A673 (cell line): ENCODE measurements around the gene KDM4B. TPM values are rescaled to one million over a fixed set of nuclear protein-coding genes. Genes with fewer than 3 reads are reported as not detected.

Source experiments
- BruUV-seq: library from RNA; stranded (reverse); fragments of 400-500 nt; replicated peaks from 2 replicates; lab custom pipeline; 2021; lab: Mats Ljungman, UMichigan
- CTCF ChIA-PET: fragments of 300-600 bp; sonication (Branson Sonifier 250); formaldehyde crosslinking; loops from one replicate; lab custom pipeline; 2022; ENCODE audit warnings: antibody characterized with exemption; lab: Charles Lee
- POLR2A ChIA-PET: fragments of 300-600 bp; sonication (Branson Sonifier 250); formaldehyde crosslinking; loops from one replicate; lab custom pipeline; 2022; ENCODE audit warnings: antibody characterized with exemption; ENCODE audit not compliant: low non-redundant PET; lab: Charles Lee
- DNase-seq: peaks from one replicate; pipeline ENCODE4 v3.0.0-alpha.2; 2015; ENCODE audit warnings: low spot score
- H3K27ac ChIP-seq: fragments of 200-600 bp; sonication (generic); 2 replicates; pipeline ENCODE4 v1.5.1; 2016; ENCODE audit warnings: mixed run types, low read depth, mild to moderate bottlenecking, mixed read lengths, antibody characterized with exemption, low read length; ENCODE audit not compliant: poor library complexity, severe bottlenecking
- H3K27me3 ChIP-seq: fragments of 200-600 bp; sonication (generic); replicated peaks from 2 replicates; pipeline ENCODE4 v1.6.1; 2017; ENCODE audit warnings: mixed run types, low read depth, mild to moderate bottlenecking, mixed read lengths, antibody characterized with exemption, low read length; ENCODE audit not compliant: insufficient read depth, poor library complexity
- H3K36me3 ChIP-seq: fragments of 200-600 bp; sonication (generic); 2 replicates; pipeline ENCODE4 v1.6.1; 2016; ENCODE audit warnings: mixed run types, mild to moderate bottlenecking, mixed read lengths, antibody characterized with exemption, low read length; ENCODE audit not compliant: insufficient read depth, poor library complexity, severe bottlenecking
- H3K4me1 ChIP-seq: fragments of 200-600 bp; sonication (generic); 2 replicates; pipeline ENCODE4 v1.6.1; 2017; ENCODE audit warnings: mixed run types, mild to moderate bottlenecking, mixed read lengths, antibody characterized with exemption, low read length; ENCODE audit not compliant: insufficient read depth, poor library complexity, severe bottlenecking
- H3K4me3 ChIP-seq: fragments of 200-600 bp; sonication (generic); 2 replicates; pipeline ENCODE4 v1.5.1; 2016; ENCODE audit warnings: low read depth, mixed run types, mild to moderate bottlenecking, mixed read lengths, low read length; ENCODE audit not compliant: poor library complexity, severe bottlenecking
- H3K9me3 ChIP-seq: fragments of 200-600 bp; sonication (generic); 2 replicates; pipeline ENCODE4 v1.6.1; 2016; ENCODE audit warnings: mixed run types, low read depth, mild to moderate bottlenecking, mixed read lengths, antibody characterized with exemption, low read length; ENCODE audit not compliant: poor library complexity, severe bottlenecking
- EZH2 ChIP-seq: fragments of 200-600 bp; sonication (generic); IDR thresholded peaks from 2 replicates; pipeline ENCODE4 v1.6.1; 2017; ENCODE audit warnings: borderline replicate concordance, low read depth, mild to moderate bottlenecking, mixed read lengths, antibody characterized with exemption, low read length; ENCODE audit not compliant: poor library complexity, severe bottlenecking
- intact Hi-C: fragments of 100-400 bp; cut with micrococcal nuclease; formaldehyde crosslinking; loops from one replicate; pipeline ENCODE4 v1.10.0; 2022; ENCODE audit not compliant: unreplicated experiment
- total RNA-seq: library from RNA; stranded (reverse); gene quantifications from 2 replicates; pipeline ENCODE4 v1.2.3, GENCODE V29; 2021
- TF ChIP-seq, protein P1 (sequence below): fragments of 300-800, 200-600 bp; sonication (generic); conservative IDR thresholded peaks from 2 replicates; pipeline ENCODE4 v1.5.1; 2017; ENCODE audit warnings: low read depth, mild to moderate bottlenecking, antibody characterized with exemption, low read length, moderate library complexity, mixed read lengths

The KDM4B gene
- total RNA-seq, 1 experiment from 2014 or later: 30.0 TPM

DNA sequence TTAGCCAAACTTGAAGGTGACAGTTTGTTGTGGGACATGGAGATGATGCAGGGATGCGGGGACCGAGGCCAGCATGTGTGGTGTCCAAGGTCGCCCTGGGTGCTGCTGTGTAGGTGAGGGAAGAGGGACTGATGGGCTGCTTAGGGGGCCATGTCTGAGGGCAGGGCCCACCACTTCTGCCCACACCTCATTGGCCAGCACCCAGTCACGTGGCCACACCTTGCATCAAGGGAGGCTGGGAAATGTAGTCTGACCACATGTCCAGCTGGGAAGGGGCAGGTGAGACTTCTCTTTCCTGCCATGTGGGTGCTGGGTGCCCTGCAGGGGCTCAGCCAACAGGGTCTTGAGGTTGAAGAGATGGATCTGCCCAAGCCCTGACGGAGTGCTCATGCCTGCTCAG is 88.9 kb downstream of the KDM4B start:
- TF ChIP-seq, protein P1, sequence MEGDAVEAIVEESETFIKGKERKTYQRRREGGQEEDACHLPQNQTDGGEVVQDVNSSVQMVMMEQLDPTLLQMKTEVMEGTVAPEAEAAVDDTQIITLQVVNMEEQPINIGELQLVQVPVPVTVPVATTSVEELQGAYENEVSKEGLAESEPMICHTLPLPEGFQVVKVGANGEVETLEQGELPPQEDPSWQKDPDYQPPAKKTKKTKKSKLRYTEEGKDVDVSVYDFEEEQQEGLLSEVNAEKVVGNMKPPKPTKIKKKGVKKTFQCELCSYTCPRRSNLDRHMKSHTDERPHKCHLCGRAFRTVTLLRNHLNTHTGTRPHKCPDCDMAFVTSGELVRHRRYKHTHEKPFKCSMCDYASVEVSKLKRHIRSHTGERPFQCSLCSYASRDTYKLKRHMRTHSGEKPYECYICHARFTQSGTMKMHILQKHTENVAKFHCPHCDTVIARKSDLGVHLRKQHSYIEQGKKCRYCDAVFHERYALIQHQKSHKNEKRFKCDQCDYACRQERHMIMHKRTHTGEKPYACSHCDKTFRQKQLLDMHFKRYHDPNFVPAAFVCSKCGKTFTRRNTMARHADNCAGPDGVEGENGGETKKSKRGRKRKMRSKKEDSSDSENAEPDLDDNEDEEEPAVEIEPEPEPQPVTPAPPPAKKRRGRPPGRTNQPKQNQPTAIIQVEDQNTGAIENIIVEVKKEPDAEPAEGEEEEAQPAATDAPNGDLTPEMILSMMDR: no peak
- no peak for TF ChIP-seq EZH2
- H3K4me1 ChIP-seq: no peaks in the 10 kb centered on the region
- CTCF ChIA-PET: no interaction called here
- no peak for DNase-seq
- intact Hi-C loops: no loop called here
- POLR2A ChIA-PET: no interaction called here
- H3K27ac ChIP-seq: no peak overlapping the region
- H3K27me3 ChIP-seq: no peaks in the 10 kb centered on the region
- H3K36me3 ChIP-seq: peaks cover 3% of the 10 kb centered on the region
- no peak overlapping the region for H3K4me3 ChIP-seq
- BruUV-seq: no TSS peak
- H3K9me3 ChIP-seq: peaks cover 6% of the 10 kb centered on the region

DNA sequence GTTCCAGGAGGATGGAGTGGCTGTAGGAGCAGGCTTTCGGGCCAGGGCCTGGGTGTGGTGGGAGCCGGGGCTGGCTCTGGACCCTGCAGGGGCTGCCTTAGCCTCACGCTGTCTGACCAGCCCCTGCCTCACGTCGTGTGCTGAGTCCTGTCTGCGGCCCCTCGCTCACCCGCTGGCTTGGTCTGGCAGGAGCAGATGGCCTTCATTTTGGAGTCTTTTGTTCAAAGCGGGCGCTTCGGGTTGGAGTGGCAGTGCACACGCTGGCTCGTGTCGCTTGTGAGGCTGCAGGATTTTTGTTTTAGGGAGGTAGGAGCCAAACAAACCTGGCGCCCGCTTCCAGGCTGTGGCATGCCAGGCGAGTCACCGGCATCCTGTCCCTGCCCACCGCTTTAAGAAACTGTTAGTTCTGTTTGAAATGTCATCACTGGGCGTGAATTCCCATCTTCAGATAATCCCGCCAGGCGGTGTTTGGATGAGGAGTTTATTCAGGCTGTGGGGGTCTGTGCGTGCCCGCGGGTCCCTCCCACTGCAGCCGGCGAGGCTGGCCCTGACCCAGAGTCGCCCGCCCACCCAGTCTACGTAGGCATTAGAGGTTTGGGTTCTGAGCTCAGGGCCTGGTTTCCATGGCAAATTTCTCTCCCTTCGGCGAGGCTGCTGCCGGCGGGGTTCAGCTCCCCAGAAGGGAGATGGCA is 89.8 kb downstream of the KDM4B start:
- H3K4me1 ChIP-seq: no peaks in the 10 kb centered on the region
- DNase-seq: no peak
- no peaks in the 10 kb centered on the region for H3K27me3 ChIP-seq
- H3K36me3 ChIP-seq: peaks cover 3% of the 10 kb centered on the region
- no TSS peak for BruUV-seq
- no peak overlapping the region for H3K4me3 ChIP-seq
- H3K27ac ChIP-seq: no peak overlapping the region
- intact Hi-C loops: no loop called here
- H3K9me3 ChIP-seq: peaks cover 8% of the 10 kb centered on the region
- no peak for TF ChIP-seq EZH2
- TF ChIP-seq, protein P1: no peak
- ChIA-PET POLR2A (no interaction called here), CTCF (no interaction called here)

DNA sequence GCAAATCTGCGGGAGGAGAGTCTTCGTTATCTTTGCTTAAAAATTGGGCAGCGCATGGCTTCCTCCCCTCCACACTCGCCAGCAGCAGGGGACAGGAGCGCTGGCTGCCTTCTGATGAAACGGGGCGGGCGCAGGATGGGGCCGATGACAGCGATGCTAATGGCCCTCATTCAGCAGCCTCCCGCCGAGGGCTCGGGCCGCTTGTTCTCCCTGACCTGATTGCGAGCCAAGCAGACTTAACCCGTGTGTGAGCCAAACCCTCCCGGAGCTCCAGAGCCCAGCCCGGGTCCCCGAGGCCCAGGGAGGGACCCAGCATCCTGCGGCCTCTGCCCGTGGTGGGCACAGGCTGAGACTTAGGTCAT is 90.3 kb downstream of the KDM4B start:
- BruUV-seq: no TSS peak
- H3K27ac ChIP-seq: no peak overlapping the region
- H3K4me1 ChIP-seq: no peaks in the 10 kb centered on the region
- DNase-seq: no peak
- no peak for TF ChIP-seq EZH2
- TF ChIP-seq, protein P1: no peak
- peaks cover 8% of the 10 kb centered on the region for H3K9me3 ChIP-seq
- no peak overlapping the region for H3K4me3 ChIP-seq
- H3K36me3 ChIP-seq: peaks cover 3% of the 10 kb centered on the region
- ChIA-PET CTCF (no interaction called here), POLR2A (no interaction called here)
- H3K27me3 ChIP-seq: no peaks in the 10 kb centered on the region
- intact Hi-C loops: no loop called here
